Subcutaneous adipose tissue (tissue), 4 donors: ENCODE results near the gene CRYGN. TPM values are rescaled to one million over a fixed set of nuclear protein-coding genes. Genes with fewer than 3 reads are reported as not detected.

Source experiments
- total RNA-seq, 4 donors: library from RNA; depleted of rRNA; stranded (reverse); fragments of >200 nt; gene quantifications; one replicate each; pipeline ENCODE4 v1.1.0, GENCODE V29; 2016
- TF ChIP-seq, protein P1 (sequence below): fragments of 450-650 bp; IDR thresholded peaks from one replicate; pipeline ENCODE4 v1.5.1; 2016; ENCODE audit warnings: low read depth, mild to moderate bottlenecking, control low read depth, antibody characterized with exemption, moderate library complexity

The CRYGN gene
- total RNA-seq, 4 donors from 2014 or later: 1.3 TPM; not detected in 3

- TF ChIP-seq, protein P1, sequence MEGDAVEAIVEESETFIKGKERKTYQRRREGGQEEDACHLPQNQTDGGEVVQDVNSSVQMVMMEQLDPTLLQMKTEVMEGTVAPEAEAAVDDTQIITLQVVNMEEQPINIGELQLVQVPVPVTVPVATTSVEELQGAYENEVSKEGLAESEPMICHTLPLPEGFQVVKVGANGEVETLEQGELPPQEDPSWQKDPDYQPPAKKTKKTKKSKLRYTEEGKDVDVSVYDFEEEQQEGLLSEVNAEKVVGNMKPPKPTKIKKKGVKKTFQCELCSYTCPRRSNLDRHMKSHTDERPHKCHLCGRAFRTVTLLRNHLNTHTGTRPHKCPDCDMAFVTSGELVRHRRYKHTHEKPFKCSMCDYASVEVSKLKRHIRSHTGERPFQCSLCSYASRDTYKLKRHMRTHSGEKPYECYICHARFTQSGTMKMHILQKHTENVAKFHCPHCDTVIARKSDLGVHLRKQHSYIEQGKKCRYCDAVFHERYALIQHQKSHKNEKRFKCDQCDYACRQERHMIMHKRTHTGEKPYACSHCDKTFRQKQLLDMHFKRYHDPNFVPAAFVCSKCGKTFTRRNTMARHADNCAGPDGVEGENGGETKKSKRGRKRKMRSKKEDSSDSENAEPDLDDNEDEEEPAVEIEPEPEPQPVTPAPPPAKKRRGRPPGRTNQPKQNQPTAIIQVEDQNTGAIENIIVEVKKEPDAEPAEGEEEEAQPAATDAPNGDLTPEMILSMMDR: no peak
These were observed 44.9 kb downstream of the CRYGN start for GRCh38 chr7:151395036-151395367.

- TF ChIP-seq, protein P1: no peak
These were observed 45.6 kb downstream of the CRYGN start for GRCh38 chr7:151394076-151395035.

DNA sequence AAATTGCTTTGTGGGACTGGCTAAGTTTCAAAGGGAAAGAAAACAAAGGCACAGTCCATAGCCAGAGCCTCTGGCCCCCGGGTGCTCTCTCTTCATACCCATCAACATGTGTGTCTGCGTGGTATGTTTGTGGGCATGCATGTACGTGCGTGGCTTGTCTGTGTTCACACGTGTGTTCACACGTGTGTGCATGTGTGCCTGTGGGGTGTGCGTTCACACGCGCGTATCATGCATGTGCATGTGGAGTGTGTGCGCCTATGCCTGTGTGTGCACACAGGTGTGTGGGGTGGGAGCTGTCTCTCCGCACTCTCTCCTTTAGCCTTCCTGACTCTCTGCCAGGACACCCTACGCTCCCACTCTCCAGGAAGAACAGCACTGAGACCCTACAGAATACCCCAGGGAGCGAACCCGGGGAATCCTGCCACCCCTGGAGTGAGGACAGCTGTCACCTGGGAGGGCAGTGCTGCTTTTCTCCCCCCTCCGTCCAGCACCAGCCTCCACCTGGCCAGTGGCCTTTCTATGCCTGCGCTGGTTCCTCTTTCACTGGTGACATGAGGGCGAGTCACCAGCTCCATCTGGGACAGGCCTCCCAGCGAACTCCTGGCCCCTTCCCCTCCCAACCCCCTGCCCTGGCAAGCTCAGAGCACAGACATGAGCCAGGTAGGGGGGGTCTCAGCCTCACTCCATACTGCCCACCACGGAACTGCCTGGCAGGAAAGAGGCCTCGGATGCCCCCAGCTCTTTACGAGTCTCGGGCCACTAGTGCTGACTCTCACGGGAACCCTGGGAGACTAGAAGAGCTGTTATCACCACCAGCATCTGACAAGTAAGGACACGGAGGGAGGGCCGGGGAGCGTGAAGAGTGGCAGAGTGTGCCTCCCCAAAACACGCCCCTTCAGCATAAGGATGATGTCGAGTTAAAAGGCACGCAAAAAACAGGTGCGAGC, 46.6 kb downstream of the CRYGN start:
- TF ChIP-seq, protein P1: no peak

DNA sequence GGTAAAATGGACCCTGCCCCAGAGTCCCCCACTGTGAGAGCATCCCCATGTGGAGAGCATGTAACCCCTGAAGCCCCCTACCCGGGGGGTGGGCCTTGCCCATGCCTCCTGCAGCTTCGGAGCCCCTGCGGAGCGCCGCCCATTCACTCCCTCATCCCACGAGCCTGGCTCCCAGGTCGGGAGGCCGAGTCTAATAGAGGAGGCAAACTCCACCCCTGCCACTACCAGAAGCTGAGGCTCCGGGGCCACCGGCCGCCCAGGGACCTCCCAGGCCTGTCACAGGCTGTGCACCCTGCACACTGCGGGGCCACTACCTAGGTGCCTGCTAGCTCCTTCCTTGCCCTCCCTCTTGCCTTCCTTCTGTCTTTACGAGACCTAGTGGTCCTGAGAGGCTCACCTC, 47.5 kb downstream of the CRYGN start:
- TF ChIP-seq, protein P1: no peak

- TF ChIP-seq, protein P1: no peak
These were observed 47.9 kb downstream of the CRYGN start for GRCh38 chr7:151392002-151392401.

DNA sequence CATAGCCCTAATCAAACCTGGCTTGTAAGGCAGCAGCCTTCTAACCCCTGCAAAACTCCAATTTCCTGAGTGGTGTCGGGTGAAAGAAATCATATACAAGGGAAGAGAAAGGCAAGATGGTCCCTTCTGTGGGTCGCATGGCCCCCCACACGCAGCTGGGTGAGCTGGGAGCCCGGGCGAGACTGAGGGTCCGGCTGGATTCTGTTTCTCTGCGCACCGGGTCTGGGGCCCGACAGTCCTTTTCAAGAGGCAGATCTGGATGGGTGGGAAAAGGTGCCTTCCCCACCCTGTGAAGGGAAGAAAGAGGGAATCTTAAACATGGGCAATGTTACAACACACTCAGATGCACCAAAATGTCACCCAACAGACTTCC, 48.6 kb downstream of the CRYGN start:
- TF ChIP-seq, protein P1: no peak
